IMR-90 (cell line): ENCODE measurements around the gene TFRC. TPM values are rescaled to one million over a fixed set of nuclear protein-coding genes. Genes with fewer than 3 reads are reported as not detected.

Experiments
- ATAC-seq: fragments of 200-7000 bp; cut with Tn5 transposase; 2 replicates; pipeline ENCODE4 v1.9.1; 2020; ENCODE audit warnings: low read depth, mild to moderate bottlenecking, moderate library complexity
- BruUV-seq: library from RNA; stranded (reverse); fragments of 400-500 nt; replicated peaks from 2 replicates; lab custom pipeline; 2021; lab: Mats Ljungman, UMichigan
- CTCF ChIA-PET: fragments of 300-600 bp; formaldehyde crosslinking; extraction: SDS; loops from one replicate; lab custom pipeline; 2021; ENCODE audit warnings: antibody characterized with exemption; lab: Yijun Ruan, JAX
- POLR2A ChIA-PET: fragments of 300-600 bp; sonication (Branson Sonifier 250); formaldehyde crosslinking; loops from one replicate; lab custom pipeline; 2022; ENCODE audit warnings: antibody characterized with exemption; ENCODE audit not compliant: unreplicated experiment; lab: Charles Lee
- DNase-seq: peaks from one replicate; pipeline ENCODE4 v3.0.0; 2013
- H2AFZ ChIP-seq: replicated peaks from 2 replicates; pipeline ENCODE3; 2013; ENCODE audit warnings: low read length, mild to moderate bottlenecking; ENCODE audit not compliant: poor library complexity
- H2AK5ac ChIP-seq: 2 replicates; pipeline ENCODE4 v1.6.1; 2013; ENCODE audit warnings: low read depth, low read length, inconsistent platforms
- H2AK9ac ChIP-seq: replicated peaks from 2 replicates; pipeline ENCODE3; 2013; ENCODE audit warnings: mild to moderate bottlenecking, low read depth, low read length, moderate library complexity; ENCODE audit not compliant: poor library complexity
- H2BK120ac ChIP-seq: 2 replicates; pipeline ENCODE4 v1.6.1; 2013; ENCODE audit warnings: low read depth, low read length, inconsistent platforms
- H2BK15ac ChIP-seq: 3 replicates; pipeline ENCODE4 v1.6.1; 2013; ENCODE audit warnings: low read depth, low read length, inconsistent platforms
- H2BK20ac ChIP-seq: 2 replicates; pipeline ENCODE4 v1.6.1; 2013; ENCODE audit warnings: low read depth, mild to moderate bottlenecking, inconsistent platforms, low read length, moderate library complexity
- H2BK5ac ChIP-seq: 2 replicates; pipeline ENCODE4 v1.6.1; 2013; ENCODE audit warnings: mild to moderate bottlenecking, low read depth, low read length, inconsistent platforms; ENCODE audit not compliant: poor library complexity, severe bottlenecking
- H3K14ac ChIP-seq: replicated peaks from 2 replicates; pipeline ENCODE4 v1.6.1; 2013; ENCODE audit warnings: low read depth, low read length, inconsistent platforms
- H3K18ac ChIP-seq: 2 replicates; pipeline ENCODE4 v1.6.1; 2013; ENCODE audit warnings: low read depth, low read length, control low read depth
- H3K23ac ChIP-seq: 2 replicates; pipeline ENCODE4 v1.6.1; 2013; ENCODE audit warnings: low read depth, low read length, inconsistent platforms
- H3K27ac ChIP-seq: 2 replicates; pipeline ENCODE4 v1.5.1; 2013; ENCODE audit warnings: mild to moderate bottlenecking, control low read depth, low read length; ENCODE audit not compliant: insufficient read depth
- H3K27me3 ChIP-seq: 2 replicates; pipeline ENCODE4 v1.6.1; 2013; ENCODE audit warnings: low read length; ENCODE audit not compliant: control insufficient read depth, insufficient read depth
- H3K36me3 ChIP-seq: 2 replicates; pipeline ENCODE4 v1.6.1; 2013; ENCODE audit warnings: low read length, mixed read lengths; ENCODE audit not compliant: control insufficient read depth, insufficient read depth
- H3K4ac ChIP-seq: 2 replicates; pipeline ENCODE4 v1.6.1; 2013; ENCODE audit warnings: low read depth, low read length, inconsistent platforms
- H3K4me1 ChIP-seq: 2 replicates; pipeline ENCODE4 v1.6.1; 2013; ENCODE audit warnings: low read length, mixed read lengths; ENCODE audit not compliant: control insufficient read depth, insufficient read depth
- H3K4me2 ChIP-seq: 2 replicates; pipeline ENCODE4 v1.6.1; 2013; ENCODE audit warnings: low read depth, mild to moderate bottlenecking, control low read depth, low read length, moderate library complexity
- H3K4me3 ChIP-seq: 2 replicates; pipeline ENCODE4 v1.5.1; 2013; ENCODE audit warnings: low read depth, mild to moderate bottlenecking, control low read depth, low read length, moderate library complexity; ENCODE audit not compliant: insufficient read depth
- H3K56ac ChIP-seq: 2 replicates; pipeline ENCODE4 v1.6.1; 2013; ENCODE audit warnings: low read length, inconsistent platforms; ENCODE audit not compliant: insufficient read depth; ENCODE audit errors: extremely low read depth
- H3K79me1 ChIP-seq, 2 experiments: 2 replicates each; pipeline ENCODE4 v1.6.1; 2013; ENCODE audit warnings: low read length in 2 of 2, inconsistent platforms in 1 of 2, low read depth in 1 of 2
- H3K9ac ChIP-seq: 2 replicates; pipeline ENCODE4 v1.6.1; 2013; ENCODE audit warnings: low read depth, low read length, control low read depth
- H3K9me1 ChIP-seq: 2 replicates; pipeline ENCODE4 v1.6.1; 2013; ENCODE audit warnings: low read length, inconsistent platforms; ENCODE audit not compliant: insufficient read depth
- H3K9me3 ChIP-seq: 2 replicates; pipeline ENCODE4 v1.6.1; 2013; ENCODE audit warnings: low read length; ENCODE audit not compliant: control insufficient read depth, insufficient read depth
- H4K20me1 ChIP-seq: 2 replicates; pipeline ENCODE4 v1.6.1; 2013; ENCODE audit warnings: low read length, inconsistent platforms; ENCODE audit not compliant: insufficient read depth
- H4K5ac ChIP-seq: 2 replicates; pipeline ENCODE4 v1.6.1; 2013; ENCODE audit warnings: mild to moderate bottlenecking, low read depth, low read length, control low read depth
- H4K8ac ChIP-seq, 2 experiments: 2 replicates each; pipeline ENCODE4 v1.6.1; 2013; ENCODE audit warnings: low read depth in 2 of 2, low read length in 2 of 2, control low read depth in 1 of 2, inconsistent platforms in 1 of 2
- H4K91ac ChIP-seq: 2 replicates; pipeline ENCODE4 v1.6.1; 2013; ENCODE audit warnings: low read depth, low read length, inconsistent platforms; ENCODE audit not compliant: insufficient read depth
- BHLHE40 ChIP-seq: fragments of 150-350 bp; IDR thresholded peaks from 2 replicates; pipeline ENCODE4 v1.6.1; 2016; ENCODE audit warnings: mild to moderate bottlenecking, low read depth, low read length
- CEBPB ChIP-seq: IDR thresholded peaks from 2 replicates; pipeline ENCODE4 v1.6.1; 2012; ENCODE audit warnings: low read depth, low read length, improper control_type of control experiment
- CHD1 ChIP-seq: IDR thresholded peaks from 2 replicates; pipeline ENCODE4 v1.6.1; 2012; ENCODE audit warnings: low read depth, low read length, improper control_type of control experiment
- FOS ChIP-seq: fragments of 150-350 bp; IDR thresholded peaks from 2 replicates; pipeline ENCODE4 v1.6.1; 2016; ENCODE audit warnings: low read depth, low read length
- MAFK ChIP-seq: IDR thresholded peaks from 2 replicates; pipeline ENCODE4 v1.6.1; 2012; ENCODE audit warnings: low read depth, low read length, improper control_type of control experiment
- MAZ ChIP-seq: IDR thresholded peaks from 2 replicates; pipeline ENCODE4 v1.6.1; 2012; ENCODE audit warnings: low read depth, mild to moderate bottlenecking, low read length, improper control_type of control experiment, moderate library complexity, borderline replicate concordance
- MXI1 ChIP-seq: IDR thresholded peaks from 2 replicates; pipeline ENCODE4 v1.6.1; 2012; ENCODE audit warnings: low read depth, mild to moderate bottlenecking, low read length, moderate library complexity, borderline replicate concordance
- NFE2L2 ChIP-seq: fragments of 150-350 bp; IDR thresholded peaks from 2 replicates; pipeline ENCODE4 v1.6.1; 2016; ENCODE audit warnings: low read depth, mild to moderate bottlenecking, low read length
- POLR2A ChIP-seq: IDR thresholded peaks from 2 replicates; pipeline ENCODE4 v1.6.1; 2012; ENCODE audit warnings: mild to moderate bottlenecking, low read depth, low read length
- RAD21 ChIP-seq: IDR thresholded peaks from 2 replicates; pipeline ENCODE4 v1.6.1; 2012; ENCODE audit warnings: low read length, improper control_type of control experiment
- RCOR1 ChIP-seq: IDR thresholded peaks from 2 replicates; pipeline ENCODE4 v1.6.1; 2012; ENCODE audit warnings: mild to moderate bottlenecking, low read length, improper control_type of control experiment; ENCODE audit not compliant: insufficient replicate concordance
- RFX5 ChIP-seq: IDR thresholded peaks from 2 replicates; pipeline ENCODE4 v1.8.0; 2012; ENCODE audit warnings: low read depth, mild to moderate bottlenecking, low read length, moderate library complexity
- SMC3 ChIP-seq: fragments of 150-350 bp; IDR thresholded peaks from 2 replicates; pipeline ENCODE4 v1.6.1; 2016; ENCODE audit warnings: low read depth, mild to moderate bottlenecking, antibody characterized with exemption, low read length, moderate library complexity
- USF2 ChIP-seq: fragments of 150-350 bp; IDR thresholded peaks from 2 replicates; pipeline ENCODE4 v1.6.1; 2017; ENCODE audit warnings: mild to moderate bottlenecking, antibody characterized with exemption, low read length, low read depth
- WGBS, 2 experiments: methylation state at CpG; one replicate each; pipeline versions ENCODE4 v1.1.5 to v1.1.7; 2013; ENCODE audit warnings: missing lambda C conversion rate in 2 of 2; ENCODE audit not compliant: insufficient read length in 1 of 2; ENCODE audit errors: extremely low coverage in 2 of 2; 5-methylcytosine and 5-hydroxymethylcytosine counted together
- dilution Hi-C: fragments of 300-500 bp; cut with HindIII; formaldehyde crosslinking; loops from one replicate; pipeline ENCODE4 v1.14.3; 2018; ENCODE audit warnings: low sequenced_read_pairs; ENCODE audit not compliant: unreplicated experiment
- in situ Hi-C: fragments of 300-500 bp; cut with MboI; formaldehyde crosslinking; loops from 3 replicates; pipeline ENCODE4 v1.14.3; 2019; ENCODE audit warnings: low sequenced_read_pairs, inconsistent platforms, mixed read lengths
- intact Hi-C: fragments of 100-400 bp; cut with micrococcal nuclease; formaldehyde crosslinking; loops from 2 replicates; pipeline ENCODE4 v1.10.0; 2022
- polyA plus RNA-seq, 3 experiments: library from polyadenylated mRNA; depleted of rRNA; stranded (reverse); fragments of >200 nt; gene quantifications; 2 replicates each; pipeline ENCODE4 v1.2.3, GENCODE V29; 2012; ENCODE audit warnings: low replicate concordance in 1 of 3
- total RNA-seq: library from RNA; depleted of rRNA; stranded (reverse); fragments of >200 nt; gene quantifications from 2 replicates; pipeline ENCODE4 v1.2.3, GENCODE V29; 2012
- TF ChIP-seq, protein P1 (sequence below): conservative IDR thresholded peaks from 2 replicates; pipeline ENCODE4 v1.5.1; 2012; ENCODE audit warnings: mild to moderate bottlenecking, low read depth, low read length, improper control_type of control experiment
- TF ChIP-seq, protein P2 (sequence below): fragments of 150-350 bp; IDR thresholded peaks from 2 replicates; pipeline ENCODE4 v1.6.1; 2016; ENCODE audit warnings: low read depth, mild to moderate bottlenecking, low read length, moderate library complexity, borderline replicate concordance

TFRC gene
- total and polyA plus RNA-seq, 2 of the 4 experiments (the other 2 are of a cell fraction), result 78.6 to 156 TPM

- Histone ChIP-seq H3K56ac (no peak overlapping the region), H3K27me3 (peaks cover 34% of the 10 kb centered on the region), H2BK120ac (no peak overlapping the region), H2BK15ac (no peak overlapping the region), H3K9me3 (peaks cover 7% of the 10 kb centered on the region), H3K27ac (no peak overlapping the region), H3K9me1 (no peaks in the 10 kb centered on the region), H2BK20ac (no peak overlapping the region), H3K36me3 (no peaks in the 10 kb centered on the region), H3K14ac (no peak overlapping the region), H4K20me1 (no peaks in the 10 kb centered on the region), H3K79me1 (no peaks in the 10 kb centered on the region), H3K4me2 (no peak overlapping the region), H4K5ac (no peak overlapping the region), H2AK9ac (no peak overlapping the region), H2BK5ac (no peak overlapping the region), H3K4ac (no peak overlapping the region), H3K23ac (no peak overlapping the region), H3K18ac (no peak overlapping the region), H3K4me1 (no peaks in the 10 kb centered on the region), H3K4me3 (no peak overlapping the region), H2AK5ac (no peak overlapping the region), H3K9ac (no peak overlapping the region), H2AFZ (no peak overlapping the region), H4K8ac (no peak overlapping the region), H4K91ac (no peak overlapping the region)
- ATAC-seq, result no peak
- ChIA-PET POLR2A (no interaction called here), CTCF (no interaction called here)
- in situ Hi-C loops (no loop called here), intact Hi-C loops (no loop called here), dilution Hi-C loops (no loop called here)
- TF ChIP-seq RCOR1, result no peak
- TF ChIP-seq NFE2L2, result no peak
- no peak for TF ChIP-seq RAD21
- TF ChIP-seq CEBPB, result no peak
- no peak for TF ChIP-seq SMC3
- TF ChIP-seq MAZ, result no peak
- TF ChIP-seq, protein P1, sequence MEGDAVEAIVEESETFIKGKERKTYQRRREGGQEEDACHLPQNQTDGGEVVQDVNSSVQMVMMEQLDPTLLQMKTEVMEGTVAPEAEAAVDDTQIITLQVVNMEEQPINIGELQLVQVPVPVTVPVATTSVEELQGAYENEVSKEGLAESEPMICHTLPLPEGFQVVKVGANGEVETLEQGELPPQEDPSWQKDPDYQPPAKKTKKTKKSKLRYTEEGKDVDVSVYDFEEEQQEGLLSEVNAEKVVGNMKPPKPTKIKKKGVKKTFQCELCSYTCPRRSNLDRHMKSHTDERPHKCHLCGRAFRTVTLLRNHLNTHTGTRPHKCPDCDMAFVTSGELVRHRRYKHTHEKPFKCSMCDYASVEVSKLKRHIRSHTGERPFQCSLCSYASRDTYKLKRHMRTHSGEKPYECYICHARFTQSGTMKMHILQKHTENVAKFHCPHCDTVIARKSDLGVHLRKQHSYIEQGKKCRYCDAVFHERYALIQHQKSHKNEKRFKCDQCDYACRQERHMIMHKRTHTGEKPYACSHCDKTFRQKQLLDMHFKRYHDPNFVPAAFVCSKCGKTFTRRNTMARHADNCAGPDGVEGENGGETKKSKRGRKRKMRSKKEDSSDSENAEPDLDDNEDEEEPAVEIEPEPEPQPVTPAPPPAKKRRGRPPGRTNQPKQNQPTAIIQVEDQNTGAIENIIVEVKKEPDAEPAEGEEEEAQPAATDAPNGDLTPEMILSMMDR, result no peak
- TF ChIP-seq CHD1, result no peak
- no peak for TF ChIP-seq MXI1
- no peak for TF ChIP-seq RFX5
- TF ChIP-seq, protein P2, sequence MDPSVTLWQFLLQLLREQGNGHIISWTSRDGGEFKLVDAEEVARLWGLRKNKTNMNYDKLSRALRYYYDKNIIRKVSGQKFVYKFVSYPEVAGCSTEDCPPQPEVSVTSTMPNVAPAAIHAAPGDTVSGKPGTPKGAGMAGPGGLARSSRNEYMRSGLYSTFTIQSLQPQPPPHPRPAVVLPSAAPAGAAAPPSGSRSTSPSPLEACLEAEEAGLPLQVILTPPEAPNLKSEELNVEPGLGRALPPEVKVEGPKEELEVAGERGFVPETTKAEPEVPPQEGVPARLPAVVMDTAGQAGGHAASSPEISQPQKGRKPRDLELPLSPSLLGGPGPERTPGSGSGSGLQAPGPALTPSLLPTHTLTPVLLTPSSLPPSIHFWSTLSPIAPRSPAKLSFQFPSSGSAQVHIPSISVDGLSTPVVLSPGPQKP, result no peak
- TF ChIP-seq MAFK, result no peak
- TF ChIP-seq USF2, result no peak
- no peak for TF ChIP-seq POLR2A
- no peak for TF ChIP-seq FOS
- no peak for TF ChIP-seq BHLHE40
- no peak for DNase-seq
- BruUV-seq, result no TSS peak
- no CpG with 5 or more reads among the region's 18 CpGs for WGBS, 2 experiments
These were observed 73.5 kb downstream of the TFRC start for GRCh38 chr3:196008387-196008786.
